CD4-positive, alpha-beta T cell treated with Interleukin-4 for 4 hours (primary cell): Measurements from ENCODE around the gene LRRC4C.
A peak's percentile ranks its signal among the peaks of the same experiment; 100 is the strongest.

Experiments
- DNase-seq: peaks from one replicate; pipeline ENCODE4 v3.0.0-alpha.2; 2020

LRRC4C gene

DNA sequence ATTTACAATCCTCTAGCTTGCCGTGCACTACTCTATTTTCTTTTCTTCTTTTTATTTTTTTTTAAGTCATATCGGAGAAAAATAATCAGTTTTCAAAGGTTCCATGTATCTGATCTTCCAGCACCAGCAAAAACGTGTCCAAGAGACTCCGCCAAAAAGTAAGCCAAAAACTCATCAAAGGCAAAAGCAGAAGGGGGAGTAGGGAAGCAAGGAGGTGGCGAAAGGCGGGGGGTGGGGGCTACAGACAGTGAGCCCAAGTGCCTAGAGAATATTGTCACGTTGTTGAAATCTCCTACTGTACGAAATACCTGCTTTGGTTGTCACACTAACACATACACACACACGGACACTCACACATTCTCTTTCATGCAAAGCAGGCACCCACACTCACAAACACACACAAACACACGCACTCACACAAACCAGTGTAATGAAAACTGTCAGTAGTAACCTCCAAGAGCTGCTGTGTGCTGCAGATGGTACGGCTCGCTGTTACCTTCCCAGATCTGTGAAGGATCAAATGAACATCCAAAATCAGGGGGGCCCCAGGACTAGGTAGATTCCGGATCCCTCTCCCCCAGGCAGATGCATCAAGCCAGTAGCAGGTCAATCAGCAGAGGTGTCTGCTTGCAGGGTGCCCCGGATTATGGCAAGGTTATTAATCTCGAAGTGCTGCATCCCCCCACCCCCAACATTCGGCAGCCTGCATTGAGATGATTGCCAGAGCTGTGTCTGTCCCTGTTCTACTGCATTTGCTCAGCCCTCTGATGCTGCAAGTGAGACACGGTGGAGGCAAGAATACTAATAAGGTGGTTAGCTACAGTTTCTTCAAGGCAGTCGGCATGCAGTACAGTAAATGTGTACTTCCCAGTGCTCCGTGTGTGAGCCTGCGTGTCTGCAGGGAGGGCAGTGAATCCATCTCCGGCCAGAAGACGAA, at the start of gene LRRC4C:
Gene LRRC4C (minus strand): TSS at position 188 of the 937 bp plus-strand sequence.
- DNase-seq, result no peak

DNA sequence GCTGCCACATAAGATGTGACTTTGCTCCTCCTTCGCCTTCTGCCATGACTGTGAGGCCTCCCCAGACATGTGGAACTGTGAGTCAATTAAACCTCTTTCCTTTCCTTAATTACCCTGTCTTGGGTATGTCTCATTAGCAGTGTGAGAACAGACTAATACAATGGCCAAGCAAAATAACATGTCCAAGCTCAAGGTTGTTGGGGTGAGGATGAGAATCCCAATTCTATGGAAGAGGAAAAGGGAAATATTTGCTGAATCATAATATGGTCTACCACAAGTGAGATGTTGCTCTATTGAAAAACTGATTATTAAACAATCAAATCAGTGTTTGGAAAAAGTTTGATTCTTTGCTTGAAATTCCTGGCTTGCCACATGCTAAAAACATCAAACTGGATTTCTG, 48.7 kb upstream of the LRRC4C start:
- no peak for DNase-seq

DNA sequence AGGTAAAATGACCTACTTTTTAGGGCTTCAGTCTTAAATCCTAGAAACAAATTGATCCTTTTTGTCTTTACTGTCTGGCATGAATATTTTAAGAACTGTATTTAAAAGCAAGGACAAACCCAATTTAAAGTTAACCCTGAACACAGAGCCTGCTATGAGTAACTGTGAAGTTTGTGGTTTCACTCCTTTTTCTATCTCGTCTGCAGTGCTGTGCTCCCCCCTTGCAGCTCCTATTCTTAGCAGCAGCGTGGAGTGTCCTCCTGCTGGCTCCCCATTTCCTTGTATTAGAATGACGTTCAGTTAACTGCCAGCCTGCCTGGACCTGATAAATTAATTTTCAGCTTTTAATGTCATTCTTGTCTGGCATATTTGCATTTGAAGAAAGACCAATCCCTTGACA, 40.0 kb upstream of the LRRC4C start:
- no peak for DNase-seq

DNA sequence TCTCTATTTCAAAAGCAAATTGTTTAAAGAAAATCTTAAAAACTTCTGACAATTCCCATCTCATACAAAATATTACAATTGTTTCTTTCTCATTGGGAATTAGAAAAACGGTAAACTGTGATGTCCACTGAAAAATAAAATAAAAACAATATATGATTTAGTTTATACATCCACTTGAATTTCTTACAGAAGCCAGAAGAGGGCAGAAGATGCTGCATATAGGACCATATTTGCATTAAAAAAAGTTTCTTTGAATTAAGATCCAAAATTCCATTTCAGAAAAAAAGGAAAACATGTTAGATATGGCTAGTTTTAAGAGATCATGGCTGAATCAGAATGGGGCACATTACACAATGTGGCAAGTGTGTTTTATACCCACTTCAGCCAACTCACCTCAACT, 39.3 kb upstream of the LRRC4C start:
- DNase-seq, result no peak

DNA sequence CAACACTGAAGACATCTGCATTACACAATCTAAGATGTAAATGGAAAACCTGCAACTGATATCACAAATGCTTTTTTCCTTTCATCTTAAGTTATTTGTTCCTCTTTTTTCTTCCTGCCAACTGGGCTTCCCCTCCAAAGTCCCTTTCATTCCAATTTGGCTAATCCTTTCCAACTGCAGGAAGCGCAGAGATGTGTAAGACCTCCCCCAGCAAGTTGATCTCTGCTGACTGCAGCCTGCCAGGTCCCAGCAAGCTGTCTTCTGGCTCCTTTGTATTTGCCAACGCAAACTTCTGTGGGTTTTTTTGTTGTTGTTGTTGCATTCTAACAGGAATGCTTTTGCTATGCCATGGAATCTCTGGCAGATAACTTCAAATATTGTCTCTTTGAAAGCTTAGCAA, 38.5 kb upstream of the LRRC4C start:
- DNase-seq, result no peak

DNA sequence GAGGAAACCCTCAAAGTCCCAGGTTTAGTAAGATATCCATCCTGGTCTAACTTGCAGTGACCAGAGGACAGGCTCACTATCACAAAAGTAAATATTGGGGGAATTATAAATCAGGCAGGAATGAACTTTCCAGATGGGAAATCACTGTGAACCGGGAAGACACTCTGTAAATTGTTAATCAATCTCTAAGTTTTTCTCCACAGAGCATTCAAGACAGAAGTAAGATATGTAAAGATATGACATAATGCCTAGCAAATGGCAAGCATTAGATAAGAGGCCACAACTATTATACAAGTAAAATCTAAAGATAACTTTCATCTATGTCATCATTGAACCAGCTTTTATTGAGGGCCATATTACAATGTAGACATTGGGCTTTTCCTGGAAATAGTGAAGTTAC, 35.3 kb upstream of the LRRC4C start:
- no peak for DNase-seq

DNA sequence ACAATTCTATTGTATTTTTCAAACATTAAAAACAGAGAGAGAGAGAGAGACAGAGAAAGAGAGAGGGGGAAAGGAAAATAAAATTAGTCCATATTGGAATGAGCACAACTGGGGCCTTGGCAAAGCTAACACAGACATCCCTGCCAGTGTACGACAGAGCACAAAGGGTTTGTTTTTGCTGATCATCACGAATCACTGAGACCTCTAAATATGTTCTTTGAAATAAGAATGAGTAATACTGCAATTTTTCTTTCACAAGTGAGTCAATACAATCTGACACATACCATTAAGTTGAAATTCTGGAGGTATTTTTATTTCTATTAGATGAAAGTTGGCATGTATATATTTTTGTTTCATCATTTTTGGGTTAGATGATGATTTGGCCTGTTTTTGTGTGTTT, 27.0 kb upstream of the LRRC4C start:
- no peak for DNase-seq

DNA sequence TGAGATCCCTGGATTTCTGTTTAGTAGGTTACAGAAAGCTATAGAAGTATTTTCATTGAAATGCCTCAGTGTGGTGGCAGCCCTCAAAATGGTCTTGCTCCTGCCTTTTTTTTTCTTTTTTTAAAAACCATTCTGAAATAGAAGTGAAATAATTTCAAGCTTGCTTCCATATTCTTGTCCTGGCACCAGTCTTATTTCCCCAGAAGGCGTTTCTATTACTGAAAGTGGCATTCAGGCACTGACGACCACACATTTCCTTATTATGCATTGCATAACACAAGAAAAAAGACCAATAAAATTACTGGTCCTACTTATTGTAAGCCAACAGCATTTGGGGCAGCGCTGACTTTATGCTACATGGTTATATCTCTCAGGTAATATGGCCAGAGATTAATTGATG, 24.5 kb upstream of the LRRC4C start:
- DNase-seq, result no peak

DNA sequence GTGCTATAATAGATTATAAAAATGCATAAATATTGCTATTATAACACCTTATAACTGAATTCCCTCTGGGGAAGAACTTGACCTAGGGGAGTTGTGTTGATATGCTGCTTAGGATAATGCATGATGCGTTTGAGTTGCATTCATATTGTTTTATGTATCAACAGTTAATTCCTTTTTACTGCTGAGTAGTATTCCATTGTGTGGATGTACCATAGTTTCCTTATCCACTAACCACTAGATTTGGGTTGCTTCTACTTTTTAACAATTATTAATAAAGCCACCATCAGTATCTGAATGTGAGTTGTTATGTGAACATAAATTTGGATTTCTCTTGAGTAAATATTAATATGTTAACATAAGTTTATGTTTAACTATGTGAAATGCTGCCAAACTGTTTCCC, 19.7 kb upstream of the LRRC4C start:
- no peak for DNase-seq

DNA sequence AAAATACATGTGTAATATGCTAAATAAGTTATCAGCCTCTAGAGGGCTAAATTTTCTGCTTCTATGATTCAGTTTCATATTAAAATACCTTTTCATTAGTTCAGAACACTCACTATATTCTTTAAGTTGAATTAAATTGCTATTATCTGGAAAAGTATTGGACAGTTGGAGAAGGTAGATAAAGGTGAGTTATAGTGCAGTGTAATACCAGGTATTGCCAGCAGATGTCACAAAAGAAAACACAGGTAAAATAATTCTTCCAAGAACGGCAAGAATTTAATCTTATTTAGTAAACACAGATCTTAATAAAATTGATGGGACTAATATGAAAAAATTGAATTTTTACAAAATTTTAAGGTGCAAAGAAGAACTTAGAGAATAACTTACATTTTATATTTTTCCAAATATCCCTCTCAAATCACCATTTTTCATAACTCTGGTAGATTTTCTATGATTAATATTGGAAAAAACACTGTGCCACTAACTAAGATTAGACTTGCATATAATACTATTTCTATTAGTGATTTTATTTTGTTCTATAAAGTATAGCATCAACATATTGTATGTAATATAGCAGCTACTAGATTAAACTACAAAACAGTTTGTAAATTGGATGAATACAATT, 1.7 kb upstream of the LRRC4C start:
- DNase-seq, result peak; percentile 0

DNA sequence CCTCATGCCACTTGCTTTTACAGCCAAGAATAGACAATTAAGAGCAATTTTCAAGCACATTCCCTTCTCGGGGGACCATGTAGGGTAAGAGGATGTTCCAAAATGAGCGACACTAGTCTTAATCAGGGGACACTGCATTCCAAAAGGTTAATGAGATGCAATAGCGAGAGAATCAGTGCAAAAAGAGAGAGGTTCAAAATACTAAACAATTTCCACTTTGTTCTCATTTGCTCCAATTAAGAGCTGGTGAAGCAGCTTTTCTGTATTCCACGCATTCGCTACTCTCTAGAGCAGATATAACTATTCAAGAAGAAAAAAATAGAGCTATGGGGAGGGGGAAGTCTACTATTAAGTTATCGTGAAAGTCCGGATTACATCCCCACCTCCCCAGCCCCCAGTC, 811 bp downstream of the LRRC4C start:
- DNase-seq, result no peak

DNA sequence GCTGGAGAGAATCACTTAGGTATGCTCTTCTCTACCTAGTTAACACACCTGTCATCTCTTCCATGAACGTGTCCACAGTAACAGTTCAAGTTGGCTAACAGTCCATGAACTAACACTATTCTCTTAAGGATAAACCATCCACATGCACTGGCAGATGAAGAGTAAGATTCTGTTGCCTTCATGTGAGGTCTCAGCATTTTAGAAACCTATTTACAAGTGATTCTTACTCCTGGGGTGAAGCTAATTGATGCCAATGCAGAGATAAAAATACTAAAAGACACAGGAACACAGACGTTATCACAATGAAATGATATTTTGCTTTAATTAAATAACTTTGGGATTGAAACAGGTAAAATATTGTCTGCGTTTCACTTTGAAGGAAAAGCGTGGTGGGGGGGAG, 1.3 kb downstream of the LRRC4C start:
- DNase-seq, result no peak

DNA sequence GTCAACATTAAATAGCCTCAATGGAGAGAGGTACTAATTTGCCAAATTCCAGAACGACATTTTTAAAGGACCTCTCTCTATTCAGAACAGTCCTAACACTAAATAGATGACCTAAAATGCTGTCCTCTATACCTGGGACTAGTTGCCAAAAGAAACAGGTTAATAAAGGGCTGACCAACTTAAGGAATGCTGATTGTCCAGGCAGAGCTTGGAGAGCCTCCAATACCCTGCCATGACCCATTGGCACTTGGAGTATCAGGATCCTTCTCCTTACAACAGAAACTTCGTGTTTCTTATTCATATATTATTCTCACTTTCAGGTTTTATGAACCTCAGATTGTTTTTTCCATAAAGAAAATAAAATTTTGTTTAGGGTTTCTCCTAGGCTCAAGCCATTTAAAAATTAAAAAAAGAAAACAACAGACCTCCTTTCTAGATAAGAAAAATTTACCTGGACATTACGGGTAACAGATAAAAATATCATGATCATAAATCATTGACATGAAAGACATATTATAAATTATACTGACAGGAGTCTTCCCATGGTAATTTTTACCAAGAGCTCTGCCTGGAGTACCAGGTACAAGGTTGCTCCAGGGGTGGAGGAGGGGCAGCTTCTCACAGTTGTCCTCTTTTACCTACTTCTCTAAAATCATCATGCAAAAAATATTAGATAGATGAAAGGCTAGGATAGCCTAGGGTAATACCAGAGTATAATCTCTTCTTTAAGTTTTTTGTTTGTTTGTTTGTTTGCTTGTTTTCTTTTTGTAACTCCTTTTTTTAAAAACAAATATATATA, 2.0 kb downstream of the LRRC4C start:
- DNase-seq, result no peak

DNA sequence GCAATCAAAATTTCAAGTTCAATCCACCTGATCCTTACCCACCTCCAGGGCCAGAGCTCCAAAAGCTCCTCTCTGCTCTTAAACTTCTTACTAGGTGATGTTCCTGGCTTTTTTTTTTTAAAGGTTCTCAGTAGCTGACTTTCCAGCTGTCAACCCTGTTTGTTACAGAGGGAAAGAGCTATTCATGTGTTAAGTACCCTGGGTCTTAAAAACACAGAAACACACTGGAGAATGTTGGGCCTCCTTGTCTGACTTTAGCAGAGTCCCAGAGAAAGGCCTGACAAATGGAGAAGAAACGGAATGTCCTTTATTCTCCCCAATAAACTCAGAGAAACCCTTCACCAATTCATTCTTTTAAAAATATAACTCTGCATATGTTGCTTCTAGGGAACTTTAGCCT, 3.2 kb downstream of the LRRC4C start:
- no peak for DNase-seq

DNA sequence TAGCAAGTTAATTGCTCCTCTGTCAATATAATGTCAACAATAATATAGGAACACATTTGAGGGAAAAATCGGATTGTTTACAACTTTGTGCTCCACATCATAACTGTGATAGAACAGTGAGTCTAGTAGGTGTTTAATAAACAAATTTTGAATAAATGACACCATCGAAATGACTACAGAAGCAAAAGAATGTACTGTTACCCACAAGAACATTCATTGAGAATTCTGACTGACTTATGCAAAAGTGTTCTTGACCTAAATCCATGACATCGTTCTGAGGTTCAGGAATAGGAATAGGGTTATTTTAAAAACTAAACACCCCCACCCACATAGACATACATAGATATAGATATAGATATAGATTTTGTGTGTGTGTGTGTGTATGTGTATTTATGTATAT, 8.4 kb downstream of the LRRC4C start:
- DNase-seq, result no peak

DNA sequence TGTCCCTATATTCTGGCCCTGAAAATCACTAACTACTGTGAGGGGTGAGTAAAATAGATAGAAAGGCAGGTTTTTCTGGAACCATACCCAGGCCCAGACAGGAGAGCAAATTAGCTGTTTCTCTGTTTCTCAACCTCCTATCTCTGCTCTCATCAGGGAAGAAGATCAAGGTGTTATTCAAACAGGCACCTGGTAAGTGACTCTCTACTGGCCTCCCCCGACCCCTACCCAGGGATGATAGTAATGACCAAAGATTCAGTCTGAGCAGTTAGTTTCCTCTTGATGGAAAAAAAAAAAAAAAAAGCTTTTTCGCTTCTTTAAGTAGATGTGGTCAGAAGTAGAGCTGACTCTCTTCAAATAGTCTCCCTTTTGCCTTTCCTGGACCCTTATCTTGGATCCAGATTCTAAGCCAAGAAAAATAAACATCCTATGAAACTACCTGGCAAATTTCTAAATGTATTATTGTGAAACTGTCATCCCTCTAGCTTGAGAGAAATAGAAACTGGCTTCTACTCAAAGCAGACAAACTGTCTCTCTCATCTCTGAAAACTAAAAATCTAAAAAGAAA, 9.9 kb downstream of the LRRC4C start:
- no peak for DNase-seq

DNA sequence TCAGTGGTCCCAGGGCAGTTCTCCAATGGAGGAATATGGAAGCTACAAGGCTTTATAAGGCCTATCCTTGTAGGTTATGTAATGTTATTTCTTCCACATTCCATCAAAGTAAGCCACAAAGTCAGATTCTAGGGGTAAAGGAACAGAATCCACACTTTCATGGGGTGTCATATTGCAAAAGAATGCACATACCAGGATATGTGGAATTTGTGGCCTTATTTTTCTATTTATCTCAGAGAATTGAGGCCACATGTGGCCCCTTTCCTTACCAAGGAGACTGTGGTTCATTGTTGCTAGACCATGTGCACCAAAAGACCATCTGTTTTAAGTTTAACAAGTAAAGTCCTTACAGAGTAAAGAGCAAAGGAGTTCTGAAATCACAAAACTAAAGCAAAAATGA, 12.9 kb downstream of the LRRC4C start:
- no peak for DNase-seq

DNA sequence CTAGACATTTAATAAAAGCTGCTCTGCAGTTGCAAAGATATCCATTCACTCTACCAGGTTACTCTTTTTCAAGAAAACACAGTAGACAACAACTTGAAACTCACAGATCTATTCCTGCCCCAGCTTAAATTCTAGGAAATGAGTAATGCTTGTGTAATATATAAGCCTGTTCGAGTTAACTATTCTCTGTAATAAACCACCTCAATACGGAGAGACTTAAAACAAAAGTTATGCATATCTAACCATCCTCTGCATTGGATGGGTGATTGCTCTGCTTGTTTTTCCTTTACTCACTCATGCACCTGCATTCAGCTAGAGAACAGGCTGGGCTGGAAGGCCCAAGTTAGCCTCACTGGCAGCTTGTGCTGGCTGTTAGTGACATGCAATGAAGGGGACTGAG, 13.3 kb downstream of the LRRC4C start:
- DNase-seq, result no peak

DNA sequence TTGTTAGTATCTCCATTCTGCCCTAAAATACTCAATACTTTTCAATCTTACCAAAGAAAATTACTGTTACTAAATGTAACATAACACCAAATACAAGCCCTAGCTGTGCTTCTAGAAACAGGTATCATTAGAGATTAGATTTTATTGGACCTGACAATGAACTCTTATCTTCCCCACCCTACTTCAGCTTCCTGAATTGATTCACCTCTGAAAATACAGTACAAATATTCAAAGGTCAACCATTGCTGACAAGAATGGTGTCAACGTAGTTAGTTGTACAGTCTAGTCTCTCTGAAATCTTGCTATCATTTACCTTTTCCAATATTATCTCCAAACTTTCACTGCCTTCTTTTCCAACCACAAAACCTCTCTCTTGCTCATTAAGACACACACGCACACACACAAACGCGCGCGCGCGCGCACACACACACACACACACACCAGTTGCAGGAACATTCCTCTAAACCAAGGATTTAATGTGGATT, 22.4 kb downstream of the LRRC4C start:
- no peak for DNase-seq

DNA sequence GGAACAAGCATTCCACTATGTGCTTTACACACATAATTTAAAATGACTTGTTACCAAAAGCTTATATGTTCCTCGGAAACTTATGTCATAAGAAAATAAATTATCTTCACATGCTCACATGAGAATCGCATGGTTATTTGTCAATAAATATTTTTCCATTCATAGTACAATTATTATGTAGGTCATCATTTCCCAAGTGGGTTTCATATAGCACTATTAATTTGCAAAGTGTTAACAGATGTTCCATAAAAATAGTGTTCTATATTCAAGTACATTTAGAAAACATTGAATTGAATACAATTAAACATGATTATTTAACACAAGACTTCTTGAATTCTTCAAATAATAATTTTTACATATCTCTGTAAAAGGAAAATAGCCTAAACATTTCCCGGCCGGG, 23.9 kb downstream of the LRRC4C start:
- no peak for DNase-seq

DNA sequence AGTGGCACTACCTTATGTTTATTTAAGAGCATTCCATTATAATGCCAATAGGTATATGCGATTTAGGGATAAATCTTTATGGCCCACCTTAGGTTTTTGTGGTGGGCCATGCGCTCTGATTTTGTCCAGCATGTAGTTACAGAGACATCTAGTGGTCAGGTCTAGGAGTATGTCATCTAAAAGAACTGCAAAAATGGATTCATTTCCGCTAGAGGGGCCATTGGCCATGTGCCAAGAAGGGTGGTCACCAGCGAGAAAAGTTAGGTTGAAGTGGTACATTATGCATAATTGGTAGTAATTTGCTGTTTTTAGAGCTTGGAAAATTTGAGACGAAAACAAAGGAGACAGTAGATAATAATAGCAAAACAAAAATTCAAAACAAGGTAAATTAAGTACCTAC, 27.7 kb downstream of the LRRC4C start:
- DNase-seq, result no peak

DNA sequence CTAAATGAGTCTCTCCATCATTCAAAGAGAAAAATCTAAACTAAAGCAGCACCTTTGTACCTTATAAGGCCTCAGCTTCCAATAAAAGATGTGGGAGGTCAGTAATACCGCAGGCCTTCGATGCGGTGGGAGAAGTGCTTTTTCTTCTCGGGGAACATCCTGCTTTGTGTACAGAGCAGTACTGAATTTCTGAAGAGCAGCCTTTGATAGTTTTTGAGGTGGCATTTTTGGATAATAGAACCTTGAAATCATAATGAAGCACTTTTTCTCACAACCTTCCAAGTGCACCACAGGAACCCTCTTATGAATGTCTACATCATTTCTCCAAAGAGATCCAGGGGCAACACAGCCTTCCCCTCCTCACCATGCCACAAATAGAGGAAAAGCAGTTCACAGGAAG, 39.6 kb downstream of the LRRC4C start:
- DNase-seq, result no peak

DNA sequence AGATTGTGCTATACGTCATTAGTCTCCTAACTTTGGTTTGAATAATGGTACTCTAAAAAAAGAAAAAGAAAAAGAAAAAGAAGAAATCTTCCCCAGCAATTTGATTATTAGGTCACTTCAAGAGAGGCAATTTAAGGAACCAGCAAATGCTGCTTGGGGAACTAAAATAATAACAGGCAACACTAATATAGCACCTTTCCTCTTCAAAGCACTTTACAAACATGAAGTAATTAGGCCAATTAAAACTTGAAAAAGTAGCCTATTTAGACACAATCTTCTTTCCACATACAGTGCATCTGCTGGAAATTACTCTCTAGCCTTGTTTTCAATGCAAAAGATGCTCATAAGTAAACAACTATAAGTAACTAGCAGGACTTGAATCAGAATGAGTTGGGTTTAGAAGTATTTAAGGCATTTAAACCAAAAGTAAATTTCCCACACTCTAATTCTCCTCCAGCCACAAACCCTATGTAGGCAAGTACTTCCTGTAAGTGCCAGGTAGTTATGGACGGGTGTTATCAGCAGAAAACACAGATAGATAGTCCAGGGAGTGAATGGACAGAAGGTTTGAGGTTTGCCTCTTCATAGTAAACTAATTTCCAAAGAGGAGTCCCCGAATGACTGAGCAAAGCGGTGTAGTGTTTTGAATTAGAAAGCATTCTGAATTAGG, 44.5 kb downstream of the LRRC4C start:
- no peak for DNase-seq
